ENCODE results near the gene SPRR1A.

SPRR1A gene

GRCh38 chr1:153032677-153033308 lies 48.9 kb downstream of the SPRR1A start:
- peak in 1 of 2 experiments; percentile 24 for DNase-seq

GRCh38 chr1:153035211-153035610 lies 51.3 kb downstream of the SPRR1A start:
- DNase-seq = no peak

Measured in activated T-cell treated with anti-CD3 and anti-CD28 coated beads, Interleukin-2, amount 50 U/mL, for 48 hours (primary cell).